ENCODE results near the gene RAB26.

RAB26 gene

DNA sequence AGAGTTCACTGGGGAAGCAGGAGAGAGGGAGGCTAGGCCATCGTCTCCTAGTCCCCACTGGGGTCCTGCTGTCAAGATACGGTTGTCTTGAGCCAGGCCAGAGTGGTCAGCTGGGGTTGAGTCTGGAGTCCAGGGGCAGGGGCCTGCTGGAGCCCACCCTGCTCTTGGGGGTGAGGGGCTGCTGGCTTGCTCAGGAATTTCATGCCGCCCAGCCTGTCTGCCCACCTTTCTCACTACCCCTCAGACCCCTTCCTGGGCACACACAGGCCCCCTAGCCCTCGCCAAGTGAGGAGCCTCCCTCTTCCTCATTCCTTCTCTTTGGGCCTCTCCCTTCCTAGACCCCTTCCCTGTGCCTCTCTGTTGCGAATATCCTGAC lies 8.4 kb downstream of the RAB26 start:
- H3K4me1 ChIP-seq (ENCODE audit: control extremely low read depth in 1 of 4, control insufficient read depth in 4 of 4, insufficient read depth in 4 of 4, low read length in 3 of 4), result peaks cover 6 to 45% (median 42%) of the 10 kb centered on the region in 4 experiments
- DNase-seq, result no peak
- POLR2A ChIA-PET, result no interaction called here
- H3K27ac ChIP-seq (ENCODE audit: insufficient read depth in 1 of 2, low read depth in 1 of 2, low read length in 2 of 2, poor library complexity in 1 of 2, severe bottlenecking in 2 of 2), result peak overlapping the region in 1 of 2 experiments; percentile 73
- H3K4me3 ChIP-seq (ENCODE audit: control insufficient read depth in 1 of 7, extremely low read depth in 1 of 7, insufficient read depth in 4 of 7, low read depth in 2 of 7, low read length in 6 of 7), result peak overlapping the region in 5 of 7 experiments; percentile 77 to 98 (median 86)
- WGBS (ENCODE audit: insufficient coverage), result 89% methylated on average over 5 of the region's 5 CpGs
- H3K36me3 ChIP-seq (ENCODE audit: control insufficient read depth in 4 of 4, insufficient read depth in 4 of 4, low read length in 3 of 4), result peaks cover 0 to 37% (median 6%) of the 10 kb centered on the region in 4 experiments
- CTCF ChIA-PET, result interaction anchor here (1.5 kb wide), 1 partner anchor 95 kb away, joined by 3 read pairs; the partner anchor contains the start of gene ECI1
- H3K27me3 ChIP-seq (replicated peaks in 2 of 5; ENCODE audit: control insufficient read depth in 4 of 5, insufficient read depth in 5 of 5, low read length in 4 of 5), result no peaks in the 10 kb centered on the region
- no peaks in the 10 kb centered on the region for H3K9me3 ChIP-seq (ENCODE audit: control extremely low read depth in 1 of 5, control insufficient read depth in 4 of 5, insufficient read depth in 2 of 5, low read depth in 1 of 5, low read length in 4 of 5)

DNA sequence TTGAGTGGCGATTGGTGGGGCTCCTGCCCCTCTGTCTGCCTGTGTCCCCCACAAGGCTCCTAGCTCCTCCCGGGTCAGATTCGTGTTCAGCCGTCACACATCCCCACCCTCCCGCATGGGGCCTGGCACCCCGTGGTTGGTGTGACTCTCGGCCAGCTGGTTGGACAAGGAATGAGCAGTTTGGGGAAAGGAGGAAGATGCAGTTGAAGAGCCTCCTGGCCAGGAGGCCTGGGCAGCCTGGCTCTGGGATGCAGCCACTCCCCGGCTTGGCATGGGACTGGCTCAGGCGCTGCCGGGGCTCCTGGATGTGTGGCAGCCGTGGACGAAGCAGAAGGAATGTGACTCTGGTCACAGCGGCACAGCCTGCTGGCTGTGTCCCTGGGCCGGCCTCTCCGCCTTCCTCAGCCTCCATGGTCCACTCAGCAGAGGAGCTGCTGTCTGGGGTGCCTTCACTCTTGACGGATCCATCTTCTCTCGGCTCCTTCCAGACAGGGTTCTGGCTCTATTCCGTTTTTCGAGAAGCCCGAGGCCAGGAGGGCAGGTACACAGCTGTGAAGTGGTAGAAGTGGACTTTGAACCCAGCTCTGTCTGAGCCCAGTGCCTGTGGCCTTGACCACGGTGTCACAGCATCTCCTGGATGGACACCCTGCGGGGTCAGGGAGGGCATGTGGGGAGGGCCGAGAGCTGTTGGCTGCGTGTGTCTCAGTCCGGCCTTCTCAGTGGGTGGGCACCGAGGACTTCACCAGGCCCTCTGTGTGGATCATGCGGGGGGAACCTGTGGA lies 9.2 kb downstream of the RAB26 start:
- CTCF ChIA-PET, result no interaction called here
- H3K9me3 ChIP-seq (ENCODE audit: control extremely low read depth in 1 of 5, control insufficient read depth in 4 of 5, insufficient read depth in 2 of 5, low read depth in 1 of 5, low read length in 4 of 5), result no peaks in the 10 kb centered on the region
- peaks cover 6 to 40% (median 36%) of the 10 kb centered on the region in 4 experiments for H3K4me1 ChIP-seq (ENCODE audit: control extremely low read depth in 1 of 4, control insufficient read depth in 4 of 4, insufficient read depth in 4 of 4, low read length in 3 of 4)
- H3K27ac ChIP-seq (ENCODE audit: insufficient read depth in 1 of 2, low read depth in 1 of 2, low read length in 2 of 2, poor library complexity in 1 of 2, severe bottlenecking in 2 of 2), result peak overlapping the region in 1 of 2 experiments; percentile 58
- no peak for DNase-seq
- POLR2A ChIA-PET, result no interaction called here
- WGBS (ENCODE audit: insufficient coverage), result 96% methylated on average over 21 of the region's 27 CpGs
- no peak overlapping the region for H3K4me3 ChIP-seq (ENCODE audit: control insufficient read depth in 1 of 7, extremely low read depth in 1 of 7, insufficient read depth in 4 of 7, low read depth in 2 of 7, low read length in 6 of 7)
- H3K27me3 ChIP-seq (replicated peaks in 2 of 5; ENCODE audit: control insufficient read depth in 4 of 5, insufficient read depth in 5 of 5, low read length in 4 of 5), result no peaks in the 10 kb centered on the region
- H3K36me3 ChIP-seq (ENCODE audit: control insufficient read depth in 4 of 4, insufficient read depth in 4 of 4, low read length in 3 of 4), result peaks cover 0 to 32% (median 4%) of the 10 kb centered on the region in 4 experiments

GRCh38 chr16:2158262-2158638 lies 9.8 kb downstream of the RAB26 start:
- H3K4me1 ChIP-seq (ENCODE audit: control extremely low read depth in 1 of 4, control insufficient read depth in 4 of 4, insufficient read depth in 4 of 4, low read length in 3 of 4), result peaks cover 6 to 34% (median 30%) of the 10 kb centered on the region in 4 experiments
- CTCF ChIA-PET, result no interaction called here
- POLR2A ChIA-PET, result no interaction called here

GRCh38 chr16:2159175-2159838 lies 10.9 kb downstream of the RAB26 start:
- Histone ChIP-seq H3K4me1 (ENCODE audit: control extremely low read depth in 1 of 4, control insufficient read depth in 4 of 4, insufficient read depth in 4 of 4, low read length in 3 of 4) (peaks cover 0 to 24% (median 19%) of the 10 kb centered on the region in 4 experiments), H3K36me3 (ENCODE audit: control insufficient read depth in 4 of 4, insufficient read depth in 4 of 4, low read length in 3 of 4) (peaks cover 0 to 27% (median 2%) of the 10 kb centered on the region in 4 experiments), H3K27ac (ENCODE audit: insufficient read depth in 1 of 2, low read depth in 1 of 2, low read length in 2 of 2, poor library complexity in 1 of 2, severe bottlenecking in 2 of 2) (peak overlapping the region in 1 of 2 experiments; percentile 56), H3K4me3 (ENCODE audit: control insufficient read depth in 1 of 7, extremely low read depth in 1 of 7, insufficient read depth in 4 of 7, low read depth in 2 of 7, low read length in 6 of 7) (no peak overlapping the region), H3K9me3 (ENCODE audit: control extremely low read depth in 1 of 5, control insufficient read depth in 4 of 5, insufficient read depth in 2 of 5, low read depth in 1 of 5, low read length in 4 of 5) (peaks cover 0 to 4% (median 0%) of the 10 kb centered on the region in 5 experiments), H3K27me3 (replicated peaks in 2 of 5; ENCODE audit: control insufficient read depth in 4 of 5, insufficient read depth in 5 of 5, low read length in 4 of 5) (no peaks in the 10 kb centered on the region)
- ChIA-PET CTCF (no interaction called here), POLR2A (no interaction called here)
- DNase-seq, result no peak
- WGBS (ENCODE audit: insufficient coverage), result 96% methylated on average over 19 of the region's 24 CpGs

More at GRCh38 chr16:2158262-2158638, 9.8 kb downstream of the RAB26 start:
- no peaks in the 10 kb centered on the region for H3K9me3 ChIP-seq (ENCODE audit: control extremely low read depth in 1 of 5, control insufficient read depth in 4 of 5, insufficient read depth in 2 of 5, low read depth in 1 of 5, low read length in 4 of 5)
- H3K36me3 ChIP-seq (ENCODE audit: control insufficient read depth in 4 of 4, insufficient read depth in 4 of 4, low read length in 3 of 4), result peaks cover 0 to 30% (median 0%) of the 10 kb centered on the region in 4 experiments
- H3K27me3 ChIP-seq (replicated peaks in 2 of 5; ENCODE audit: control insufficient read depth in 4 of 5, insufficient read depth in 5 of 5, low read length in 4 of 5), result no peaks in the 10 kb centered on the region
- 93% methylated on average over 14 of the region's 15 CpGs for WGBS (ENCODE audit: insufficient coverage)
- peak overlapping the region in 1 of 2 experiments; percentile 58 for H3K27ac ChIP-seq (ENCODE audit: insufficient read depth in 1 of 2, low read depth in 1 of 2, low read length in 2 of 2, poor library complexity in 1 of 2, severe bottlenecking in 2 of 2)
- no peak overlapping the region for H3K4me3 ChIP-seq (ENCODE audit: control insufficient read depth in 1 of 7, extremely low read depth in 1 of 7, insufficient read depth in 4 of 7, low read depth in 2 of 7, low read length in 6 of 7)
- DNase-seq, result no peak

DNA sequence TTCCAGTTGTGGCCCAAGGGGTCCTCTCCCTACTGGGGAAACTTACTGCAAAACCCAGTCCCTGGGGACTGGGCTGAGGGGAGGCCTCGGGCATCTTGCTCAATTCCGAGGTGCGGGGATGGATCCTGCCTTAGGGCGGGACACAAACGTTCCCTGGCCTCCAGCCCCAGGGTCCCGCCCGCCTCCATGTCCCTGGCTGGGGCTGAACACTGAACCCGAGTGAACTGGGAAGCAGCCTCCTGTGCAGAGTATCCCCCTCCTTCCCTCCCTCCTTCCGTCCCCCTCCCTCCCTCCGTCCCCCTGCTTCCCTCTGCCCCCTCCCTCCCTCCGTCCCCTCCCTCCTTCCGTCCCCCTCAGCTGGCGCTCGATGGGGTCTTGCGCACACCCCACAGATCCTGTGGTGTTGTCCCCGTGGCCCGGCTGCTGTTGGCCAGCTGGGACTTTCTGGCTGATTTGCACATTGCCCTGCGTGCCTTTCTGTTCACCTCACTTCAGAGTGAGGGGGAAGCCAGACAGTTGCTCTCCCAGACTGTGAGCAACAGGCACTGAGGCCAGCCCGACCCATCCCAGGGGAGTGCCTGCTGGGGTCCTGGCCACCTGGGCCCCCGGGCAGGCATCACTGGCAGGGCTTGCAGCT lies 12.6 kb downstream of the RAB26 start:
- 74% methylated on average over 12 of the region's 20 CpGs for WGBS (ENCODE audit: insufficient coverage)
- H3K36me3 ChIP-seq (ENCODE audit: control insufficient read depth in 4 of 4, insufficient read depth in 4 of 4, low read length in 3 of 4), result peaks cover 4 to 28% (median 7%) of the 10 kb centered on the region in 4 experiments
- ChIA-PET POLR2A (no interaction called here), CTCF (no interaction called here)
- H3K4me3 ChIP-seq (ENCODE audit: control insufficient read depth in 1 of 7, extremely low read depth in 1 of 7, insufficient read depth in 4 of 7, low read depth in 2 of 7, low read length in 6 of 7), result no peak overlapping the region
- peaks cover 0 to 8% (median 0%) of the 10 kb centered on the region in 5 experiments for H3K9me3 ChIP-seq (ENCODE audit: control extremely low read depth in 1 of 5, control insufficient read depth in 4 of 5, insufficient read depth in 2 of 5, low read depth in 1 of 5, low read length in 4 of 5)
- no peak overlapping the region for H3K27ac ChIP-seq (ENCODE audit: insufficient read depth in 1 of 2, low read depth in 1 of 2, low read length in 2 of 2, poor library complexity in 1 of 2, severe bottlenecking in 2 of 2)
- no peaks in the 10 kb centered on the region for H3K27me3 ChIP-seq (replicated peaks in 2 of 5; ENCODE audit: control insufficient read depth in 4 of 5, insufficient read depth in 5 of 5, low read length in 4 of 5)
- H3K4me1 ChIP-seq (ENCODE audit: control extremely low read depth in 1 of 4, control insufficient read depth in 4 of 4, insufficient read depth in 4 of 4, low read length in 3 of 4), result peaks cover 0 to 17% (median 15%) of the 10 kb centered on the region in 4 experiments
- DNase-seq, result no peak

DNA sequence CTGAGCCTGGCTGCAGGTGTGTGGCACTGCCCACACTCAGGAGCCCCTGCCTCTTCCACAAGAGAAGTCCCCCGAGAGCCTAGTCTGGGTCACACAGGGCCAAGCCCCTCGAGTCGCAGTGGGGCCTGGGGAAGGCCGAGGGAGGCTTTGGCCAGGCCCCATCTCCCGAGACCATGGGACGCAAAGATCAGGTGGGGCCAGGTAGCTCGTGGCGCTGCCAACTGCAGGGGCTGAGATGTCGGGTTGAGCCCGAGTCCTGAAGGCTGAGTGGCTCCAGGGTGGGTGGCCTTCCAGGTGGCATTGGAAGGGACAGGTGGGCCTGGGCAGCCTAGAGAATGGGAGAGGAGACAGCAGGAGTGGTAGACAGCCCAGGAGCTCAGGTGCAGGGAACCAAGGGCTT lies 13.5 kb downstream of the RAB26 start:
- Histone ChIP-seq H3K36me3 (ENCODE audit: control insufficient read depth in 4 of 4, insufficient read depth in 4 of 4, low read length in 3 of 4) (peaks cover 4 to 37% (median 11%) of the 10 kb centered on the region in 4 experiments), H3K4me3 (ENCODE audit: control insufficient read depth in 1 of 7, extremely low read depth in 1 of 7, insufficient read depth in 4 of 7, low read depth in 2 of 7, low read length in 6 of 7) (no peak overlapping the region), H3K9me3 (ENCODE audit: control extremely low read depth in 1 of 5, control insufficient read depth in 4 of 5, insufficient read depth in 2 of 5, low read depth in 1 of 5, low read length in 4 of 5) (peaks cover 0 to 8% (median 0%) of the 10 kb centered on the region in 5 experiments), H3K27ac (ENCODE audit: insufficient read depth in 1 of 2, low read depth in 1 of 2, low read length in 2 of 2, poor library complexity in 1 of 2, severe bottlenecking in 2 of 2) (no peak overlapping the region), H3K4me1 (ENCODE audit: control extremely low read depth in 1 of 4, control insufficient read depth in 4 of 4, insufficient read depth in 4 of 4, low read length in 3 of 4) (peaks cover 0 to 12% (median 7%) of the 10 kb centered on the region in 4 experiments), H3K27me3 (replicated peaks in 2 of 5; ENCODE audit: control insufficient read depth in 4 of 5, insufficient read depth in 5 of 5, low read length in 4 of 5) (no peaks in the 10 kb centered on the region)
- ChIA-PET POLR2A (no interaction called here), CTCF (interaction anchor here (0.6 to 1.1 kb wide), 2 partner anchors 14 to 22 kb away, joined by 3 read pairs; no protein-coding TSS in a partner anchor)
- 91% methylated on average over 10 of the region's 10 CpGs for WGBS (ENCODE audit: insufficient coverage)
- DNase-seq, result no peak

Measured in common myeloid progenitor, CD34-positive (primary cell).